GM10266 (cell line): ENCODE measurements around the gene SH2D3C.

Experiments used
- DNase-seq: peaks from one replicate; pipeline ENCODE4 v3.0.0; 2012; ENCODE audit errors: extremely low spot score
- CTCF ChIP-seq: IDR thresholded peaks from 2 replicates; pipeline ENCODE4 v1.5.1; 2012; ENCODE audit warnings: mild to moderate bottlenecking, low read depth; ENCODE audit not compliant: control insufficient read depth, insufficient read depth; ENCODE audit errors: missing control alignments

SH2D3C gene

GRCh38 chr9:127712371-127712770, 66.1 kb downstream of the SH2D3C start:
- no peak for TF ChIP-seq CTCF
- DNase-seq: no peak

GRCh38 chr9:127711831-127712274, 66.6 kb downstream of the SH2D3C start:
- no peak for DNase-seq

GRCh38 chr9:127711226-127711701, 67.2 kb downstream of the SH2D3C start:
- no peak for TF ChIP-seq CTCF
- DNase-seq: no peak

More at GRCh38 chr9:127711831-127712274, 66.6 kb downstream of the SH2D3C start:
- TF ChIP-seq CTCF: no peak

- no peak for DNase-seq
- TF ChIP-seq CTCF: no peak
Measured at GRCh38 chr9:127710204-127710783, 68.2 kb downstream of the SH2D3C start.

- DNase-seq: no peak
- TF ChIP-seq CTCF: no peak
Measured at GRCh38 chr9:127708952-127709587, 69.4 kb downstream of the SH2D3C start.

GRCh38 chr9:127707766-127708165, 70.7 kb downstream of the SH2D3C start:
- TF ChIP-seq CTCF: no peak
- no peak for DNase-seq

GRCh38 chr9:127706836-127707241, 71.6 kb downstream of the SH2D3C start, which contains the start of gene CFAP157:
Gene CFAP157, plus strand, starts transcription at chr9:127706988. Its CDS starts 44 bp downstream, at chr9:127707032.
- TF ChIP-seq CTCF: no peak
- no peak for DNase-seq
